ENCODE results near the gene SERPINA5. TPM values are rescaled to one million over a fixed set of nuclear protein-coding genes. Genes with fewer than 3 reads are reported as not detected.
"Not testable (repeated sequence)": the region's sequence is repeated elsewhere in the genome, so short reads cannot be mapped to it uniquely, and the experiment has no call there.

The SERPINA5 gene
- total RNA-seq, 1 donor from 2014 or later, result 4.4 TPM

DNA sequence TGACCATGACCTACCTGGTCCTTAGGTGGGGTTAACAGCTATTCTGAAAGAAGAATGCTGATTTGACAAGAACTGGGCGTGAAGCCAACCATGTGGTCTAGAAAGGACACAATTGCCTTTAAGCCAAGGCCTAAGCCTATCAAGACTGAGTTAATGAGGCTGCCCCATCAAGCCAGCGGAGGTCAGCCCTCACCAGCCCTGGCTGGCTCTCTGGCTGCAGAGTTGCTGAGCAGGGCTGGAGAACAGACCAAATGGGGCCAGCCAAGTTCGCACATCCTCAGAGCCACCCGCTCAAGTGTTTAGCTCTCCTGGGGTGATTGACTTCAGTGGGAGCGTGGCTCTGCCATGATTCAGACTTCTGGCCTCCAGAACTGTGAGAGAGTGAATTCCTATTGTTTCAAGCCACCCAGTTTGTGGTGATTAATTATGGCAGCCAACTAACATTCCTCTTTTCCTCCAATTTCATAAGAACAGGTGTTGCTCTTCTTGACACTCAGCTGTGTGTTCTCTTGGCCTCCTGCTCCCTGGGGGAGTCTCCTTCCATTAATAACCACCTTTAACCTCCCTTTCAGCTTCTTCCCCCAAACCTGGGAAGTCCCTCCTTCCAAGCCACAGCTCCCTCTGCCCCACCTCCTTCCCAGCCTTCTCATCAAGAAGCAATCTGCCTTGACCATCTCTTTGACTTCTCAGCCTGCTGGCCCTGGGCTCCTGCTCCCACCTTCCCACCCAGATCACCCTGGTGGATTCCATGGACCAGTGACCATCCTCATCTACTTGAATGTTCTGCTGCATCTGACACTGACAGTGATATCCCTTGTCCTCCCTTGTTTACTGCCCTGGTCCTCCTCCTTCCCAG lies 5.3 kb upstream of the SERPINA5 start:
- no peak for DNase-seq (ENCODE audit: low spot score)

DNA sequence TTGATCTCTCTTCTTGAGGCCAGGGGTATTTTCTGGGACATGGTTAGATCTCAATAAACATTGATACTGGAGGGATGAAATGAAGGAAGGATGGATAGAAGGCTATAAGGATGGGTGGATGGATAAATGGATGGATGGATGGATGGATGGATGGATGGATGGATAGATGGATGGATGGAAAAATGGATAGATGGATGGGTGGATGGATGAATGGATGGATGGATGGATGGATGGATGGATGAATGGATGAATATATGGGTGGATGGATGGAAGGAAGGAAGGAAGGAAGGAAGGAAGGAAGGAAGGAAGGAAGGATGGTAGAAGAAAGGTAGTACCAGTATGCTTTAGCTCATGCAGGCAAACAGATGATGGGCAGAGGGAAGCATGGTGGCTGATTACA lies 3.8 kb upstream of the SERPINA5 start:
- not testable (repeated sequence) for DNase-seq (ENCODE audit: low spot score)

DNA sequence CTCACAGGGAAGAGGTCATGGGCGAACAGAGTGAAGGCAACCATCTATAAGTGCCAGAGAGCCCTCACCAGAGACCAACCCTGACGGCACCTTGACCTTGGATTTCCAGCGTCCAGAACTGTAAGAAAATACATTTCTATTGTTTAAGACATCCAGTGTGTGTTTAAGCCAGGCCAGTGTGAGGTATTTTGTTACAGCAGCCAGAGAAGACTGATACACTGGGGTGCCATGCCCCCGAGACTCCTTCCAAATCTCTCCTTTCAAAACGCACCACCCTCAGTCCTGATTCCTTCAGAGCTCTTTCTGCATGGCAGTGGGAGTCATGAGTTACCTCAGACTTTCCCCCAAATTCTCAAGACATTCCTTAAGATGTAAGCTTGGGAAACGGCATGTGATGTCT lies 2.5 kb upstream of the SERPINA5 start:
- DNase-seq (ENCODE audit: low spot score), result no peak

DNA sequence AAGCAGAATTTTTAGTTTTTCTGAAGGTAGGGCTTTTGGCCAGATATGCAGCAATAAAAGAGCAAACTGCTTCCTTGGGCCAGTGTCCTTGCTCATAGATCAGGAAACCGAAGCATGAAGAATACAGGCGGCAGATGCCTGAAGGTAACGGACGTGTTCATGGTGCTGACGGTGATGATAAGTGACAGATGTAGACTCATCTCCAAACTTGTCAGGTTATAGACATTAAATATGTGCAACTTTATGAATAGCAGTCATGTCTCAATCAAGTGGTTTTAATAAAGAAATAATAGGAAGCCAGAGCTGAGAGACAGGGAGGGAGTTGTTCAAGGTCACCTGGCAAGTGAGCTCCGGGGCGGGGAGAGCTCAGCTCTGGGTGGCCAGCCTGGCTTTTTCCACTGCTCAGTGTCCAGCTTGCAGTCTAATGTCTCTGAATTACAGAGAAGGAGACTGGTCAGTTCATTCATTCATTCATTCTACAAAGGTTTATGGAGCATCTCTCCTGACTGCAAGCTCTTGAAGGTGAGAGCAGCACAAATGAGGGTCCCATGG lies 1.0 kb downstream of the SERPINA5 start:
- no peak for DNase-seq (ENCODE audit: low spot score)

DNA sequence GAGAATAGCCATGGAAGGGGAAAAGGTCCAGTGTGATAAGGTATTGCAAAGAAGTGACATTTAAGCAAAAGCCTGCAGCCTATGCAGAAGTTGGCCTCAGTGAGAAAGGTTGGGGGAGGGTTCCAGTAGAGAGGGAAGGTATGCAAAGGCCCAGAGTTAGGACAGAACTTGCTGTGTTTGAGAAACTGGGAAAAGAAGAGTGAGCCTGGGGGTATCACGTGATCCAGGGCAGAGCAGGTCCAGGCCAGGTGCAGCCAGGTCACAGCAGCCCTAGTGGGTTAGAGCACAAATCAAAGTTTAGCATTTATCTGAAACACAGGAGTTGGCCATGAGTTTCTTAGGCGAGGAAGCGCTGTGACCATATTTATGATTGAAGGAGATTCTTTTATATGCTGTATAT lies 1.6 kb downstream of the SERPINA5 start:
- DNase-seq (ENCODE audit: low spot score), result no peak

DNA sequence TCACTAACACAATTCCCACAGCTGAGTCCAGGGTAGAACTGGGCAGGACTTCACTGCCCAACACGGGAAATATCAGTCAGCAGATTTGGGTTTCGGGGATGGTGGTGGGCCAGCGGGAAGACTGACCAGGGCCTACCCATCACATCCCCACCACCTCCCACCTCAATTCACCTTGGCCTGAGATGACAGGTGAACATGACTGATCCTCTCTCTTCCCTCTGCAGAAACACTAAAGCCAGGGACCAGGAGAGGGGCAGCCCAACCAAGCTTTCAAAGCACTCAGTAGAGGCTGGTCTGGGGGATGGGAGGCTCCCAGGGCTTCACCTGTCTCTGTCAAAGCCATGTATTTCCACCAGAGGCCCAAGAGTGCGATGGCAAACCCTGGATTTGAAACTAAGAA lies 2.3 kb downstream of the SERPINA5 start:
- DNase-seq (ENCODE audit: low spot score), result no peak

DNA sequence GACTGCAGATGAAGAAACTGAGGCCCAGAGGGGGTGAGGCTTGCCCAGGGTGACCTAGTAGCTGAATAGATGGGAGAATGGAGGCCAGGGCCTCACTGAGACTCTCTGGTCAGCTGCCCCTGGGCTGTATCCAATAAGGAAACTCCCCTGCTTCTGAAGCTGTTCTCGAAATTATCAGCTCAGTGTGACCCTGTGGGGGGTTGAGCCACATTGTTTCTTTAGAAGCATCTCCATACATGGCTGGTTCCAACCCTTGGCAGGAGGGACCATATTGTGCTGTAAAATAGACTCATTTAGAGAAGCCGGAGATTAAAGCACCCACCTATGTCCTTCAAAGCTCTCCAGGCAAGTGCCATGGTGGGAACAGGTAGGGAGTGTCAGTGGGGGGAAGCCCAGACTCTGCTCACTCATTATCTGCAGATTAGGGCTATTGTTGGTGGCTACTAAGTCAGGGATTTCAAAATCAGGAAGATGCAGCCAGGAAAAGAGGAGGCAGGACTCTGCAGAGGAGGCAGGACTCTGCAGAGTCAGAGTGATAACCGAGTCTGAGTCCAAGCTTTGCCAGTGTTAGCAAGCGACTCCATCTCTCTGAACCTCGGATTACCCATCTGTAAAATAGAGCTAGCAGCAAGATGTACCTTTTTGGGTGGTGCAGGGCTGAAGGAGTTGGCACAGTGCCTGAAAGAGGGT lies 3.5 kb downstream of the SERPINA5 start:
- DNase-seq (ENCODE audit: low spot score), result no peak

DNA sequence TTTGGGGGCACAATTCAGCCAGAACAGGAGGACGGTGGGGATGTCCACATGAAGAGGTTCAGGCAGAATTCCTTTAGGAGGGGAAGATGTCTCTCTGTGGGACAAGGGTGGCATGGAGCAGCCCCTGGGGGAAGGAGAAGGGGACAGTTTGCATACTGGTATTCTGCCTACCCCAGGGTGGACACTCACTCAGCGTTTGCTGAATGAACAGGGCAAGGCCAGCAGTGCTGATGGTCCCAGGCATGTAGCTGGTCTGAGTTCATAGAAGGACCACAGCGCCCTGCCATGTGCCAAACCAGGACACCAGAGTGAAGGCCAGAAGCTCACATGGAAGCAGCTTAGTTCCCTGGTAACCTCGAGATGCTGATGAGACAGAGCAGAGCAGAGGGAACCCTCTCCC lies 5.4 kb downstream of the SERPINA5 start:
- no peak for DNase-seq (ENCODE audit: low spot score)

DNA sequence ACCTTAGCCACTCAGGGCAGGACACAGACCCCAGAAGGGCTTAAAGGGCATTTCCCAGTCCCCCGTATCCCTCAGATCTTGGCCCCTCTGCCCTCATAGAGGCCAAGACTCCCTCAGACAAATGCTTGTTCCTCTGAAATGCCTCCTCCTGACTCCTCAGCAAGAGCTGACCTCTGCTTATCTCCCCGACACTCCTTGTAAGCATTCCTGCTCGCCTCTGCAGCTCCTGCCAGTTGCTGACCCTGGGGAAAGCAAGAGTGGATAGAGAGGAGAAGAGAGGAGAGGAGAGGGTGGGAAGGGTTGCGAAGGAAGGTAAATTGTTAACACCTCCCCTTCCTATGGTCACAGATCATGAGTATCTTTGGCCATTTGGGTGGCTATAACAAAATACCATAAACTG lies 7.1 kb downstream of the SERPINA5 start:
- DNase-seq (ENCODE audit: low spot score), result no peak

DNA sequence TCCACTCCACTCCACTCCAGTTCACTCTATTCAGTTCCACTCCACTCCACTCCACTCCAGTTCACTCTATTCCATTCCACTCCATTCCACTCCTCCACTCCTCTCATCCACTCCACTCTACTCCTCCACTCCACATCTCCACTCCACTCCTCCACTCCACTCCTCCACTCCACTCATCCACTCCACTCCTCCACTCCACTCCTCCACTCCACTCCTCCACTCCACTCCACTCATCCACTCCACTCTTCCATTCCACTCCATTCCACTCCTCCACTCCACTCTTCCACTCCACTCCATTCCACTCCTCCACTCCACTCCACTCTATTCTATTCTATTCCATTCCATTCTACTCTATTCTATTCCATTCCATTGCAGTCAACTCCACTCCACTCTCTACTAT lies 9.8 kb downstream of the SERPINA5 start:
- no peak for DNase-seq (ENCODE audit: low spot score)

DNA sequence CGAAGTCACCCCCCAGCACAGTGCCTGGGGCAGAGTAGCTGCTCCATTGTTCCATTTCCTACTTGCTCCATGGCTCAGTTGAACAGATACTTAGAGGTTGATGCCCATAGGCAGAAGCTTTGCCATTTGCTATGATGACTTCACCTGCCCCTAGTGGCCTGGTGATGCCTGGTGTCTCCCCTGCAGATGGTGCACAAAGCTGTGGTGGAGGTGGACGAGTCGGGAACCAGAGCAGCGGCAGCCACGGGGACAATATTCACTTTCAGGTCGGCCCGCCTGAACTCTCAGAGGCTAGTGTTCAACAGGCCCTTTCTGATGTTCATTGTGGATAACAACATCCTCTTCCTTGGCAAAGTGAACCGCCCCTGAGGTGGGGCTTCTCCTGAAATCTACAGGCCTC lies 10.6 kb downstream of the SERPINA5 start:
- no peak for DNase-seq (ENCODE audit: low spot score)

DNA sequence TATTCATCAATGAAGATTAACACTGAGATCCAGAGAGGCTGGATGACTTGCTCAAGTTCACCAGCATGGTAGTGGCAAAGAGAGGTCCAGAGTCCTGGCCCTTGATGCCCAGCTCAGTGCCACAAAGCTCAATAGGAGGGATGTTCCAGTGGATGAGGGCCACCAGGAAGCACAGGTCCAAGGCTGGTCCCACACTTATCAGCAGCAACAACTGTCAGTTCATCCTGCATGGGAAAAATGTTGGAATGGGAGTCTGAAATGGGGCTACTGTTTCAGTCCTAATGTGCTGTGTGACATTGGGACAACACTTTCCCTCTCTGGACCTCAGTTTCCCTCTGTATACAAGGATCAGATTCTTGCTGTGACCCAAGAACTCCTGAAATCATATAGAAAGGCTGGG lies 11.2 kb downstream of the SERPINA5 start:
- DNase-seq (ENCODE audit: low spot score), result no peak

DNA sequence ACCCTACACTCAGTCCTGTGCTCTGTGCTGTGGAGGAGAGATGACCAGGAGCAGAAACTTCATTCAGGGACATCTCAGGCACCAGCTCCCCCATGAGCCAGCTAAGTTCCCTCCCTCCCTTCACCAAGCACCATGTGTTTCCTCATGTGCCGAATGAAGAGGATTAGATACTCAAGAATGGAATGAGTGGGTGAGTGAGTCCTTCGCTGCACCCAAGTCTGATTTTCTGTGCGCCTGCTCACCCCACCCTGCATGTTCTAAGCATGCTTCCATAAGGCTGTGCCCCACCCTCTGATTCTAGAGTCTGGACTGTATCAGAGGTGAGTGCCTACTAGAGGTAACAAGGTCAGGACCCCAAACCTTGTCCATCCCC lies 12.1 kb downstream of the SERPINA5 start:
- no peak for DNase-seq (ENCODE audit: low spot score)

DNA sequence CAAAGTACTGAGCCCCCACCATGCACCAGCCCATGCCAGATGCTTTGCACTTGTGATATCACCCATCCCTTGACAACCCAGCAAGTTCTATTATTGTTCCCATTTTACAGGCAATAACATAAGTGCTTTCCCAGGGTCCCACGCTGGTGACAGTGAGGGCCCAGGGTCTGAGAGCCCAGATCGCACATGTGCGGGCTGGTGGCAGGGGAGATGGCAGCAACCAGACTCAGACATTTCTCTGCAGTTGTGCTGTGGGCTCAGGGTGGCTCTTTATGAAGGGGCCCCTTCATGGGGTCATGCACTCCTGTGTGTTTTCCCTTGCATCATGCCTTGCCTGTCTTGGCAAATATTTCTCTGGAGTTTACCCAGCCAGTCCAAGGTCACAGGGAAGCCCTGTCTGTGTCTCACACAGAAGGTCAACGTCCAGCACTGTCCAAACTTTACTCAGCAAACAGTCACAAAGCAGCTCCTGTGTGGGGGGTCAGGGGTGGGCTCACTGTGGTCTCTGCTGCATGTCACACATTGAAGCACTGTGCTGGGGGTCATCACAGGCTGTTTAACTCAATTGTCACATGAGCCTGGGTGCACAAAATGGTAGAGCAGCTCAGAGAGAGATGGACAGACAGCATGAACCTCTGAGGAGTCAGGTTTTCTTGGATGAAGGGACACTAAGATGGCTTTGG lies 12.7 kb downstream of the SERPINA5 start:
- DNase-seq (ENCODE audit: low spot score), result no peak

DNA sequence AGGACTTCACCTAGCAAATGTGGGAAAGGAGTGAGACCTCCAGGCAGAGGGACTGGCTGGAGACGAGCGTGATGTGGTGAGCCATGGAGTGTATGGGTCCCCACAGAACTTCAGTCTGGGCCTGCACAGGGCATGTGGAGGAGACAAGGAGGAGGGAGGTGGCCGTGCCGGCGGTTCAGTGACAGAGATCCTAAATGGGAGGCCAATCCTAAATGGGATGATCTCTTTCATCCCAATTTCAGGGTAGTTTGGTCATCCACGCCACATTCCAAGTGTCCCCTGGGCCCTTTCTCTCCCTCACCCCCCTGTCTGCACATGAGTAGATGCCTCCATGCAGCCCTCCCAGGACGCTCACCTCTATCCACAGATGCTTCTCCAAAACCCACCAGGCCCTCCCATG lies 13.2 kb downstream of the SERPINA5 start:
- no peak for DNase-seq (ENCODE audit: low spot score)

DNA sequence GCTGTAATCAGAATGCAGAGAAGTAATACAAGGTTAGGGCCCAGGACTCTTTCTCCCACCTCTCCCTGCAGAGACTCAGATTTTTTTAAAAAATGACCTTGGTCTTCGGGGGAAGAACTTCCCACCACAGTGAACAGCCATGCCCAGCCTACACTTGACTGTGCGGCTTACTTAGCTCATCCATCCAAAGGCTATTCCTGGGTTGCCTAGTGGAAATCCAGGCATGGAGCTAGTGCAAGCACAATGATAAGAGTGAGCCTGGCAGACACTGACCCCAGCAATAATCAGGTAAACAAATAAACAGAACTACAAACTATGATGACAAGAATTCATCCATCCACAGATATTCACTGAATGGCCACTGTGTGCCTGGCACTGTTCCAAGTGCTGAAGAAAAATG lies 14.7 kb downstream of the SERPINA5 start:
- DNase-seq (ENCODE audit: low spot score), result no peak

DNA sequence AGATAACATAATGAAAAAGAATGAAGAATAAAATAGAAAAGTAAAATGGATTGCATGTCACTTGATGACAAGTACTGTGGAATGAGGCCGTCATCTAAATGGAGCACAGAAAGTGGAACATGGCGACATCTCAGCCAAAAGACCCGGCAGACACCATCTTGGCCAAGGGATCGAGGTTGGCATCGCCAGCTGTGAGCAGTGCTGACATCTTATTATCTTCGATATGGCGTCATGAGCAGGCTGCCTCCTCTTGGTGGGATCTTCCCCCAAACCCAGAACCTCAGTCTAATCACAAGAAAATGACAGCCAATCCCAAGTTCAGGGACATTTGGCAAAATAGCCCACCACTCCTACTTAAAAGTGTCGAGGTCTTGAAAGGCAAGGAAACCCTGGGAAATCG lies 15.1 kb downstream of the SERPINA5 start:
- DNase-seq (ENCODE audit: low spot score), result no peak

DNA sequence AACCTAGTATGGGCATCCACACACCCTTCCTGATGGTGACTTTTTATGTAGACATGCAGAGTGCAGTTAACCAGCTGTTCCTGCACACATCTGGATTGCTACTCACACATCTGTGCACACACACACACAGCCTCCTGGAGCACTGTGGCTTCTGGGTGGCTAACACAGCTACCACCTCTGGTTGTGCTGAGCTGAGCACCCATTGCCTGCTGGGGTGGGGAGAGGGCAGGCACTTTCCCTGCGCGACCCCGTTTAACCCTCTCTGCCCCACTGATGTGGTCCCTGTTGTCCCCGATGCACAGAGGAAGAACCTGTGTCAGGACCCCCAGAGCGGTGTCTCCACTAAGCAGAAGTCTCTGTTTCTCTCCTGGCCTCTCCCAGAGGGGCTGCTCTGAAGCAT lies 16.6 kb downstream of the SERPINA5 start:
- no peak for DNase-seq (ENCODE audit: low spot score)

DNA sequence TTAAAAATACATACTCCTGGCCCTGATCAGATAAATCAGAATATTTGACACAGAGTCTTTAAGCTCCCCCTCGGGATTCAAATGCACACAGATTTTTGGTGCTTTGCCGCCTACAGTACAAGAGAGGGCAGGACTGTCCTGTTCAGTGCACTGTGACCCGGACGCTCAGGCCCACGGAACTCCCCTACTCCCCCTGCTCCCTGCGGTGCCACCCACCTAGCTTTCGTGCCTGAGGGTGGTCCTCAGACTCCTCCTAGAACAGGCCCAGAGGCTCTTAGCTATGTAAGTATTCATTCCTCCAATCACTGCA lies 17.2 kb downstream of the SERPINA5 start:
- no peak for DNase-seq (ENCODE audit: low spot score)

DNA sequence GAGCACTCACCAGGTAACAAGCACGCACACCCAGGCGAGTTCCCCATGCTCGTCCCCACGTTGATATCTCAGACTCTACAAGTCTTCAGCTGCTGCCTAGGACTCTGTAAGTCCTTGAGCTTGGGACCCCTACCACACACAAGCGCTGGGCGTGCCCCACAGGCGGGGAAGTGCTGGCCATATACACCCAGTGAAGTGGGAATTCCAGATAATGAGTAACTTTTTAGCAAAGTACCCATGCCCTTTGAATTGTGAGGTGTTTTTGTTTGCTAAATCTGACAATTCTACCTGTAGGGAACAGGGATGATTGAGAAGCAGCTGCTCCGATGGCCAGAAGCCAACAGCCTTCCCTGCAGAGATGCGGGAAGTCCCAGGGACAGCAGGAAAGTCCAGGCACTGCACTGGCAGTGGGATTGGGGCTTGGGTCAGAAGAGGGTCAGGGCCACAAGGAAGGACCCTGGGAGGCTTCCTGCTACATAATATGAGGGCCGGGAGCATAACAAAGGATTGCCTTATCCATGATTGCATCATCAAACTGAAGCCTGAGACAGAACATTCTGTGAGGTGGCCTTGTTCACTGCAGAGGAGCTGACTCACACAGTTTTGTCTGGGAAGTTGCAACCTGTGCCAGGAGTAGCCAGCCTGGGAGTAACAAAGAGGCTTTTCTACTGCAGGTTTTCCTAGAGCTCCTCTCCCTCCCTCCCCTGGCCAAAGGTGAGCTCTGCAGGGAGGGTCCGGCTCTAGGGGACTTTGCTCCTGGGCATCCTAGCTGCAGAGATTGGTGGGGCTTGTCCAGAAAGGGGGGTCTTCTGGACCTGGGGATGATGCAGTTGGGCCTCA lies 17.8 kb downstream of the SERPINA5 start:
- DNase-seq (ENCODE audit: low spot score), result peak; percentile 70

DNA sequence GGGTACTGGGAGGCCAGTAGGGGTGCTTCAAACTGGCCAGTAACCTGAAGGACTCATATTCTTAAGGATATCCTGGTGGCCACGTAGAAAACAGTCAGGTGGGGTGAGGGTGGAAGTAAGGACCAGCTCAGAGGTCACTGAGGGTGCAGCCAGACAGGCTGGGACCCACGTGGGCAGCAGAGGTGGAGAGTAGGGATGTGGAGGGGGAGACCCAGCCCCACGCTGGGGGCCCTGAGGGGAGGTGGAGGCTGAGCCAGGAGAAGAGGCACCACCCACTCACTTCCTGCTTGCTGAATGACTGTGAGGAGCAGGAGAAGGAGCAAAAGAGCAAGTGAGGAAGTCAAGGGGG lies 18.4 kb downstream of the SERPINA5 start:
- DNase-seq (ENCODE audit: low spot score), result no peak

DNA sequence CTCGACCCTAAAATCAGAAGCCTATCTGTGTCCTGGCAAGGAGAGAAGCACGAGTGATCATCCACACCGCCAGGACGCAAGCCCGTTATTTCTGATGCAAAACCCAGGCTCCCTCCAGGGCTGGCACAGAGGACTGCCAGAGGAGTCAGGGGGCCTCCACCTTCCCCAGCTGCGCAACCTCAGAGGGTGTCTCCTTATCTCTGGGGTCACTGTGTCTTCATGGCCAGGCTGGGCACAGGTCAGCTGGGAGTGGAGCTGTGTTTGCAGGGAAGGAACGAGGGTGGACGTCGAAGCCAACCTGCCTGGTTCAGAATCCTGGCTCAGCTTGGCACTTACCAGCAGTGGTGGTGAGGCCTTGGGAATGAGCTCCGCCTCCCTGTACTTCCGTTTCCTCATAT lies 18.9 kb downstream of the SERPINA5 start:
- DNase-seq (ENCODE audit: low spot score), result no peak

Measured in ureter (tissue), 1 donor.